HL-60/S4 (cell line): ENCODE measurements around the gene XPOT.

ENCODE experiments used
- in situ Hi-C: fragments of 300-500 bp; cut with MboI; formaldehyde crosslinking; loops from 2 replicates; pipeline ENCODE4 v1.14.3; 2022; ENCODE audit warnings: low sequenced_read_pairs

The XPOT gene

DNA sequence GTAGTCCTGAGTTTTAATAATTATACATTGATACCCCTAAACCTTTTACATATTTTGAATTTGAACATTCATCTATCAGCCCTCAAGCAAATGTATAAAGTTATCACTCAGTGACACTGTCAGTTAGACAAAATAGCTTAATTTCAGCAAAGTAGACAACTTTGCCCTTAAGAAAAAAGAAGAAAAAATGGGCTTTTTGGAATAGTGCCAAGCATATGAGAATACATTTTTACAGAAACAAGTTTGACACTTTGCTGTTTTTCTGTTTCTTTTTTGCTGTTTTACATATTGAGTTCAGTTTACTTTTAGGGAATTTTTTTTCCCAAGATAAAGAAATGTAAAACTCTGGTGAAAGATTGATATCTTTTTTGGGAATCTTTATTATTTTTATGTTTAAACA is 62.0 kb downstream of the XPOT start:
- in situ Hi-C loops = no loop called here

- in situ Hi-C loops = no loop called here
Observed at GRCh38 chr12:64468966-64469365, 64.8 kb downstream of the XPOT start.

GRCh38 chr12:64469455-64470142 is 65.4 kb downstream of the XPOT start:
- in situ Hi-C loops = no loop called here

DNA sequence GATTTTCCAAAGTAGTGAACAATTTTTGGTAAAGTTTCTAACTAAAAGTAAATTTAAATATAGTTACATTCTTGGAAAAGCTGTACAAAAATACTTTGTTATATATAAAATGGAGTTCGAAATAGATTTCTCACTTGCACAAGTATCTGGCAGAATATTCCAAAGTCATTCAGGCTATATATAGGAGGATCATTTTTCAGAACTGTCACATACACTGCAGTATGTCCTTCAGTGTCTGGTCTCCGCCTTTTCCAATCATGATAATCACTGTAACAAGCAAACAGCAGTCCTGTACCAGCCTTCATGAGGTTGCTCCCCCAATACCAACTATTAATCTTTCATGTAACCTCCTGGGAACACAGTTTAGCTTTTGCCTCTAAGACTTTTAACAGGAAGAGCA is 66.3 kb downstream of the XPOT start:
- in situ Hi-C loops = no loop called here

- in situ Hi-C loops = no loop called here
Observed at GRCh38 chr12:64473176-64473575, 69.0 kb downstream of the XPOT start.

- in situ Hi-C loops = no loop called here
Observed at GRCh38 chr12:64475518-64475917, 71.3 kb downstream of the XPOT start.

- in situ Hi-C loops = no loop called here
Observed at GRCh38 chr12:64476844-64477243, 72.7 kb downstream of the XPOT start.

DNA sequence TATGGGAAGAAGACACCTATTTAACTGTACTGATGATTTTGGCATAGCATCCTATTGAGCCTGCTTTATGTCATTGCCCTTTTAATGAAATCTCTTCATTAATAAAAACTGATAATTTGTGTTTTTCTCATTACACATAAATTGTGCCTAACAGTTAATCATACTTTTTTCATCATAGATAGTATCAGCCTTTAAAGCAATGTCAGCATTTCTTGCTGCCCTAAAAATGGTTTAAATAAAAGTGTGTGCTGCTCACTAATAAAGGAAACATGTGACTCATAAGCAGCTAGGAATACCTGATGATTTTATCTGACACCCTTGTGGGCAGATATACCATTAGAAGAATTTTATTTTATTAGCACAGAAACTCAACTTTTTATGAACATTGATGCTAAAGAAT is 74.5 kb downstream of the XPOT start:
- in situ Hi-C loops = no loop called here

DNA sequence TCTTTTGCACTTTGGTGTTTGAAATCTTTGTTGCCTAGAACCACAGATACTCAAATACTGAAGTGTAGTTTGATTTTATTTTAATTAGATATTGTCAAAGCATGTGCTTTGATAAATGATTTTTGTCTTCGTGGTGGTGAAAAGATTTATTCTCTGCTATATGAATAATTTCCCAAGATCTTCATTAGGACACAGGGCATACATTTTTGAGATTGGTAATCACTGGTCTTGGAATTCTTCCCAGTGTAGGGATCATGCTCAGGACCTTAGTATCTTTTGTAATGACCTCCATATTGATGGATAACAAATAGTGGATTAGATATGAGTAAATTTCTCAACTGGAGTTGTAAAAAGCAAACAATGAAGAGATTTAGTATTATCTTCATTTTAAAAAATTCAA is 76.0 kb downstream of the XPOT start:
- in situ Hi-C loops = no loop called here

DNA sequence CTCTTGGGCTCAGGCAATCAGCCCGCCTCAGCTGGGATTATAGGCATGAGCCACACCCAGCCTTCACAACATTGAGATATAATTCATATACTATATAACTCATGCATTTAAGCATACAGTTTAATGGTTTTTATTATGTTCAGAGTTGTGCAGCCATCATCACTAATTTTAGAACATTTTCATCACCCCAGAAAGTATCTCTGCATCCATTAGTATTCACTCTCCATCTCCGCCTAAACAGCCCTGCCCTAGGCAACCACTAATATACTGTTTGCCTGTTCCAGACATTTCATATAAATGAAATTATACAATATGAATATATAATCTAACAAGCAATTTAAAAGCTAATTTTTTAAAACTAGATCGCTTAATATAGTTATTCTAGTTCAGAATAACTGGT is 82.5 kb downstream of the XPOT start:
- in situ Hi-C loops = no loop called here

DNA sequence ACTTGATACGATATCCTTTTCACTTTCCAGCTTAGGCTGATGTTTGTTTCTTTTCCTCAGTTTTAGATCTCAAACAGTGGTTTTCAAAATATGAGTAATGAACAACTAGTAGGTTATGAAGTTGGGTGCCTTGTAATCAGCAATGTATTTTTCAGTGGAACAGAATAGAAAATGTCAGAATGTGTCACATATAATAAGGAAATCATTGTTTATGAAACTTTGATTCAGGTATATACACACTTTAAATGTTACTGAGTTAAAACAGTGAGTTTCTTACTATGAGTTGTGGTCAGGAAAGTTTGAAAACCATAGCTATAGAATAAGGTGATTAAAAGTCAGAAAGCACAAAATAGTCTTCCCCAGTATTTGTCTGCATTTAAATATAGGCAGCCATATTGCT is 87.5 kb downstream of the XPOT start:
- in situ Hi-C loops = no loop called here

DNA sequence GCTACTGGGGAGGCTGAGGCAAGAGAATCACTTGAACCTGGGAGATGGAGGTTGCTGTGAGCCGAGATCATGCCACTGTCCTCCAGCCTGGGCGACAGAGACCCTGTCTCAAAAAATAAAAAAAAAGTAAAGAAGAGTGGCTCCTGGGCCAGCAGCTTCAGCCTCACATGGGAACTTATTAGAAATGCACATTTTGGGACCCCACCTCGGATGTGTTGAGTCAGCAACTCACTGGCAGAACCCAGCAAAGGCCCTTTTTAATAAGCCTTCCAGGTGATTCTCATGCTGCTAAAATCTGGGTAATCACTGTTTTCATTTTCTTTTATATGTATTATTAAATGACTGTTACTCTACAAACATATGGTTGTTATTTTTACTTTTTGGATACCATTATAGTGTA is 89.3 kb downstream of the XPOT start:
- in situ Hi-C loops = no loop called here

GRCh38 chr12:64494998-64495729 is 91.0 kb downstream of the XPOT start:
- in situ Hi-C loops = no loop called here

GRCh38 chr12:64496839-64497400 is 92.7 kb downstream of the XPOT start:
- in situ Hi-C loops = no loop called here

DNA sequence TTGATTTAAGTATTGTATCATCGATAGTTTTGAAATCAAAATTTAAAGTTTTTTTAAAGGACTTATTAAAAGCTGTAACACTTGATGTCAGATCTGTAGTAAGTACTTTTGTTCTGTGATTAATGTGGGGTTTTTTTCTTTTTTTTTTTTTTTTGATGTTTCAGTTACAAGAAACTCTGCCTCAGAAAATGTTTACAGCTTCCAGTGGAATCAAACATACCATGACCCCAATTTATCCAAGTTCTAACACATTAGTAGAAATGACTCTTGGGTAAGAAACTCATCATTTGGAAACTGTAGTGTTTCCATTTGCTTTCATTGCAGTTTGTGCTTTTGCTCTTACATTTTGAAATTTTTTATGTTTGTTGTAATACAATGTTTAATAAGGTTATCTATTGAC is 93.3 kb downstream of the XPOT start:
- in situ Hi-C loops = no loop called here

GRCh38 chr12:64497903-64498302 is 93.7 kb downstream of the XPOT start:
- in situ Hi-C loops = no loop called here

DNA sequence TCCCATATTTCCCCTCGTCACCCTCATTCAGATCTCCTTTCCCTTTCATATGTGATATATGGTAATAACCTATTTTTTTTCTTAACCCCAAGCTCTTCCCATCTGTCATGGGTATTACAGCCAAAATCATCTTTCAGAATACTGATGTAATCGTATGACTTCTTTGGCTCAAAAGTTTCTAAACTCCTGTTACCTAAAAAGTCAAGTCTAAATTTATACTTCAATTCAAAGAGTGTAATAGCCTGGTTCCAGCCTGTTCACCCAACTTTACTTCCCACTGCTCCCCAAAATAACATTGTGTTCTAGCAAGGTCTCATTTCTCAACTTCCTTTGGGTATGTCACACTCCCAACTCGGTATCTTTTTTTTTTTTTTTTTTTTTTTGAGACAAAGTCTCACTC is 96.2 kb downstream of the XPOT start:
- in situ Hi-C loops = no loop called here
